Mucosa of rectum (tissue), 2 donors: ENCODE measurements around the gene CELSR2.

ENCODE experiments used
- H3K27ac ChIP-seq, 2 donors: one replicate each; pipeline ENCODE4 v1.7.0; 2013; ENCODE audit warnings: inconsistent platforms in 2 of 2, low read depth in 2 of 2, low read length in 2 of 2
- H3K27me3 ChIP-seq, 2 donors: one replicate each; pipeline ENCODE4 v1.7.0; 2013; ENCODE audit warnings: low read length in 2 of 2; ENCODE audit not compliant: control insufficient read depth in 2 of 2, insufficient read depth in 2 of 2
- H3K36me3 ChIP-seq, 2 donors: one replicate each; pipeline ENCODE4 v1.7.0; 2013; ENCODE audit warnings: low read length in 2 of 2; ENCODE audit not compliant: control insufficient read depth in 2 of 2, insufficient read depth in 2 of 2
- H3K4me1 ChIP-seq, 2 donors: one replicate each; pipeline ENCODE4 v1.7.0; 2013; ENCODE audit warnings: low read length in 2 of 2, mild to moderate bottlenecking in 1 of 2; ENCODE audit not compliant: control insufficient read depth in 2 of 2, insufficient read depth in 2 of 2
- H3K4me3 ChIP-seq, 2 donors: one replicate each; pipeline ENCODE4 v1.7.0; 2013; ENCODE audit warnings: low read length in 2 of 2
- H3K9ac ChIP-seq, 2 donors: one replicate each; pipeline ENCODE4 v1.7.0; 2013; ENCODE audit warnings: low read length in 2 of 2, low read depth in 1 of 2, mild to moderate bottlenecking in 1 of 2
- H3K9me3 ChIP-seq, 2 donors: one replicate each; pipeline ENCODE4 v1.7.0; 2013; ENCODE audit warnings: low read length in 2 of 2; ENCODE audit not compliant: control insufficient read depth in 2 of 2
- donor health status: healthy.
- donor health status: Normal muscosa, but diverticular disease.

Gene CELSR2

GRCh38 chr1:109263597-109264378 is 14.4 kb downstream of the CELSR2 start:
- no peaks in the 10 kb centered on the region for H3K4me1 ChIP-seq
- H3K36me3 ChIP-seq: no peaks in the 10 kb centered on the region
- H3K4me3 ChIP-seq: no peak overlapping the region
- H3K9me3 ChIP-seq: no peaks in the 10 kb centered on the region
- no peak overlapping the region for H3K27ac ChIP-seq
- no peaks in the 10 kb centered on the region for H3K27me3 ChIP-seq
- H3K9ac ChIP-seq: no peak overlapping the region

DNA sequence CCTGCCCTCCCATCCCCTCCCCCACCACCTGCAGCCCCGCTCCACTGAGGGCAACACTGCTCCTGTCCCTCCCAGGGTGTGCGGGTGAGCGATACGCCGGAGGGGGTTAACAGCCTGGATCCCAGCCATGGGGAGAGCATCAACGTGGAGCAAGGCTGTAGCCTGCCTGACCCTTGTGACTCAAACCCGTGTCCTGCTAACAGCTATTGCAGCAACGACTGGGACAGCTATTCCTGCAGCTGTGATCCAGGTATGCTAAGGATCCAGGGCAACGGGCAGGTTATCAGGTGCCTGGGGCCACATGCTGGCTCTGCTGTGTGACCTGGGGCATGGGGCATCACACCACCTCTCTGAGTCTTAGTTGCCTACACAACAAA is 15.0 kb downstream of the CELSR2 start:
- no peaks in the 10 kb centered on the region for H3K36me3 ChIP-seq
- H3K27me3 ChIP-seq: no peaks in the 10 kb centered on the region
- no peaks in the 10 kb centered on the region for H3K4me1 ChIP-seq
- no peak overlapping the region for H3K9ac ChIP-seq
- no peak overlapping the region for H3K27ac ChIP-seq
- no peaks in the 10 kb centered on the region for H3K9me3 ChIP-seq
- no peak overlapping the region for H3K4me3 ChIP-seq

- Histone ChIP-seq H3K9ac (no peak overlapping the region), H3K36me3 (no peaks in the 10 kb centered on the region)
Measured at GRCh38 chr1:109265016-109265415, 15.7 kb downstream of the CELSR2 start.

DNA sequence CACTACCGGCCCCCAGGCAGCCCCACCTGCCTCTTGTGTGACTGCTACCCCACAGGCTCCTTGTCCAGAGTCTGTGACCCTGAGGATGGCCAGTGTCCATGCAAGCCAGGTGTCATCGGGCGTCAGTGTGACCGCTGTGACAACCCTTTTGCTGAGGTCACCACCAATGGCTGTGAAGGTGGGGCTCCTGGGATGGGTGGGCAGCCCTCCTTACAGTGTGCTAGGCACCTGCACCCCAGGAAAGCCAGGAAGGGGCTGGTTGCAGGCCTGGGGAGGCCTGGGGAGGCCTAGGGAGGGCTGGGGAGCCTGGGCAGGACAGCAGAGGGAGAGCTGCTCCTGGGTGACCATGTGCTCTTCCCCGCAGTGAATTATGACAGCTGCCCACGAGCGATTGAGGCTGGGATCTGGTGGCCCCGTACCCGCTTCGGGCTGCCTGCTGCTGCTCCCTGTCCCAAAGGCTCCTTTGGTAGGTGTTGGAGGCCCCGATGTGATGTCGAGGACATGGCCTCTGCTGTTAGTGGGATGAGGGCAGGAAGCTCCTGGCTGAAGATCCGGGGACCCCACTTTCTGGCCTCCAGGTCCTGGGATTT is 16.5 kb downstream of the CELSR2 start:
- Histone ChIP-seq H3K4me1 (no peaks in the 10 kb centered on the region), H3K36me3 (no peaks in the 10 kb centered on the region), H3K27ac (no peak overlapping the region)

More at GRCh38 chr1:109265016-109265415, 15.7 kb downstream of the CELSR2 start:
- H3K4me1 ChIP-seq: no peaks in the 10 kb centered on the region
- H3K27ac ChIP-seq: no peak overlapping the region
- no peak overlapping the region for H3K4me3 ChIP-seq
- no peaks in the 10 kb centered on the region for H3K27me3 ChIP-seq
- no peaks in the 10 kb centered on the region for H3K9me3 ChIP-seq

GRCh38 chr1:109266965-109267364 is 17.6 kb downstream of the CELSR2 start:
- Histone ChIP-seq H3K4me3 (no peak overlapping the region), H3K27ac (no peak overlapping the region), H3K36me3 (no peaks in the 10 kb centered on the region), H3K4me1 (no peaks in the 10 kb centered on the region), H3K9me3 (no peaks in the 10 kb centered on the region), H3K9ac (no peak overlapping the region), H3K27me3 (no peaks in the 10 kb centered on the region)

More for the DNA sequence above, 16.5 kb downstream of the CELSR2 start:
- H3K9me3 ChIP-seq: no peaks in the 10 kb centered on the region
- H3K4me3 ChIP-seq: no peak overlapping the region
- no peak overlapping the region for H3K9ac ChIP-seq
- H3K27me3 ChIP-seq: no peaks in the 10 kb centered on the region

GRCh38 chr1:109267743-109268300 is 18.5 kb downstream of the CELSR2 start:
- no peaks in the 10 kb centered on the region for H3K4me1 ChIP-seq
- no peak overlapping the region for H3K27ac ChIP-seq
- no peaks in the 10 kb centered on the region for H3K27me3 ChIP-seq
- no peaks in the 10 kb centered on the region for H3K36me3 ChIP-seq
- no peaks in the 10 kb centered on the region for H3K9me3 ChIP-seq
- H3K9ac ChIP-seq: no peak overlapping the region
- no peak overlapping the region for H3K4me3 ChIP-seq

DNA sequence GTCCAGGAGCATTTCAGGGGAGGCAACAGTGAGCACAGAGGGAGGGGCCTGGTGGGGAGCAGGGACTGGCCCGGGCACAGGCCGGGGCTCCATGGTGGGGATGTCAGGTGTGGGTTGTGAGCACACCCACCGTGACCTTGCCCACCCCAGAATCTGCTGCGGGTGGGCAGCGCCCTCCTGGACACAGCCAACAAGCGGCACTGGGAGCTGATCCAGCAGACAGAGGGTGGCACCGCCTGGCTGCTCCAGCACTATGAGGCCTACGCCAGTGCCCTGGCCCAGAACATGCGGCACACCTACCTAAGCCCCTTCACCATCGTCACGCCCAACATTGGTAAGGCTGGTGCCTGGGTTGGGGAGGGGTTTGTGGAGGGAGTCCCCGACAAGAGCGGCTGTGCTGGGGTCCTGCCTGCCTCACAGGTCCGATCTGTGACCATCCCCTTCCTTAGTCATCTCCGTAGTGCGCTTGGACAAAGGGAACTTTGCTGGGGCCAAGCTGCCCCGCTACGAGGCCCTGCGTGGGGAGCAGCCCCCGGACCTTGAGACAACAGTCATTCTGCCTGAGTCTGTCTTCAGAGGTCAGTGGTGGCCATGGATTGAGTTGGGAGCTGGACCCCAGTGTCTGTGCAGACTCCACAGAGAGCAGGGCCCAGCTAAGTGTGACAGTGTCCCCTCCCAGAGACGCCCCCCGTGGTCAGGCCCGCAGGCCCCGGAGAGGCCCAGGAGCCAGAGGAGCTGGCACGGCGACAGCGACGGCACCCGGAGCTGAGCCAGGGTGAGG is 19.3 kb downstream of the CELSR2 start:
- H3K27me3 ChIP-seq: no peaks in the 10 kb centered on the region
- H3K4me3 ChIP-seq: no peak overlapping the region
- H3K9me3 ChIP-seq: no peaks in the 10 kb centered on the region
- H3K9ac ChIP-seq: no peak overlapping the region
- no peak overlapping the region for H3K27ac ChIP-seq
- H3K36me3 ChIP-seq: no peaks in the 10 kb centered on the region
- no peaks in the 10 kb centered on the region for H3K4me1 ChIP-seq

DNA sequence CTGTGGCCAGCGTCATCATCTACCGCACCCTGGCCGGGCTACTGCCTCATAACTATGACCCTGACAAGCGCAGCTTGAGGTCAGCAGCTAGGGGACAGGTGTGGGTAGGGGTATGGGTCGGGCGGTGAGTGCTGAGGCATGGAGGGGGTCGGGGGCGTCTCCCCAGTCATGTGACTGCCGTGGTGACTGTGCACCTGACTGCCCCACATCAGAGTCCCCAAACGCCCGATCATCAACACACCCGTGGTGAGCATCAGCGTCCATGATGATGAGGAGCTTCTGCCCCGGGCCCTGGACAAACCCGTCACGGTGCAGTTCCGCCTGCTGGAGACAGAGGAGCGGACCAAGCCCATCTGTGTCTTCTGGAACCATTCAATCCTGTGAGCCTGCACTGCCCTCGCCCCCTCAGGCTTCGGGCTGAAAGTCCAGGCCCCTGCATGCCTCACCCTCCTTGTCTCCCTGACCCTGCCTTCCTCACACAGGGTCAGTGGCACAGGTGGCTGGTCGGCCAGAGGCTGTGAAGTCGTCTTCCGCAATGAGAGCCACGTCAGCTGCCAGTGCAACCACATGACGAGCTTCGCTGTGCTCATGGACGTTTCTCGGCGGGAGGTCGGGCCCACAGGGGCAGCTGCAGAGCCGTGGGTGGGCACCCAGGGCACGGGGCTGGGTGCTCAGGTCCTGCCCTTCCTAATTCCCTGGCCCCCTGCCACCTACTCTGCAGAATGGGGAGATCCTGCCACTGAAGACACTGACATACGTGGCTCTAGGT is 20.1 kb downstream of the CELSR2 start:
- H3K4me1 ChIP-seq: peaks cover 0 to 1% of the 10 kb centered on the region in 2 donors
- H3K36me3 ChIP-seq: no peaks in the 10 kb centered on the region
- H3K9me3 ChIP-seq: no peaks in the 10 kb centered on the region
- H3K4me3 ChIP-seq: no peak overlapping the region
- no peak overlapping the region for H3K9ac ChIP-seq
- H3K27me3 ChIP-seq: no peaks in the 10 kb centered on the region
- H3K27ac ChIP-seq: no peak overlapping the region

GRCh38 chr1:109269981-109270622 is 20.8 kb downstream of the CELSR2 start:
- Histone ChIP-seq H3K27ac (no peak overlapping the region), H3K4me1 (peaks cover 7 to 8% of the 10 kb centered on the region in 2 donors), H3K36me3 (no peaks in the 10 kb centered on the region), H3K27me3 (no peaks in the 10 kb centered on the region), H3K4me3 (no peak overlapping the region), H3K9ac (no peak overlapping the region), H3K9me3 (no peaks in the 10 kb centered on the region)
